Stimulated activated CD4-positive, alpha-beta T cell treated with anti-CD3 and anti-CD28 coated beads, Interleukin-1b, Interleukin-23, amount 100 ng/mL, for 4 hours (primary cell): Measurements from ENCODE around the gene FNDC3A.

Experiments
- DNase-seq, 2 donors: peaks; one replicate each; pipeline ENCODE4 v3.0.0-alpha.2; 2020; ENCODE audit warnings: low read depth in 2 of 2

FNDC3A gene, protein sequence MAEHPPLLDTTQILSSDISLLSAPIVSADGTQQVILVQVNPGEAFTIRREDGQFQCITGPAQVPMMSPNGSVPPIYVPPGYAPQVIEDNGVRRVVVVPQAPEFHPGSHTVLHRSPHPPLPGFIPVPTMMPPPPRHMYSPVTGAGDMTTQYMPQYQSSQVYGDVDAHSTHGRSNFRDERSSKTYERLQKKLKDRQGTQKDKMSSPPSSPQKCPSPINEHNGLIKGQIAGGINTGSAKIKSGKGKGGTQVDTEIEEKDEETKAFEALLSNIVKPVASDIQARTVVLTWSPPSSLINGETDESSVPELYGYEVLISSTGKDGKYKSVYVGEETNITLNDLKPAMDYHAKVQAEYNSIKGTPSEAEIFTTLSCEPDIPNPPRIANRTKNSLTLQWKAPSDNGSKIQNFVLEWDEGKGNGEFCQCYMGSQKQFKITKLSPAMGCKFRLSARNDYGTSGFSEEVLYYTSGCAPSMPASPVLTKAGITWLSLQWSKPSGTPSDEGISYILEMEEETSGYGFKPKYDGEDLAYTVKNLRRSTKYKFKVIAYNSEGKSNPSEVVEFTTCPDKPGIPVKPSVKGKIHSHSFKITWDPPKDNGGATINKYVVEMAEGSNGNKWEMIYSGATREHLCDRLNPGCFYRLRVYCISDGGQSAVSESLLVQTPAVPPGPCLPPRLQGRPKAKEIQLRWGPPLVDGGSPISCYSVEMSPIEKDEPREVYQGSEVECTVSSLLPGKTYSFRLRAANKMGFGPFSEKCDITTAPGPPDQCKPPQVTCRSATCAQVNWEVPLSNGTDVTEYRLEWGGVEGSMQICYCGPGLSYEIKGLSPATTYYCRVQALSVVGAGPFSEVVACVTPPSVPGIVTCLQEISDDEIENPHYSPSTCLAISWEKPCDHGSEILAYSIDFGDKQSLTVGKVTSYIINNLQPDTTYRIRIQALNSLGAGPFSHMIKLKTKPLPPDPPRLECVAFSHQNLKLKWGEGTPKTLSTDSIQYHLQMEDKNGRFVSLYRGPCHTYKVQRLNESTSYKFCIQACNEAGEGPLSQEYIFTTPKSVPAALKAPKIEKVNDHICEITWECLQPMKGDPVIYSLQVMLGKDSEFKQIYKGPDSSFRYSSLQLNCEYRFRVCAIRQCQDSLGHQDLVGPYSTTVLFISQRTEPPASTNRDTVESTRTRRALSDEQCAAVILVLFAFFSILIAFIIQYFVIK

DNA sequence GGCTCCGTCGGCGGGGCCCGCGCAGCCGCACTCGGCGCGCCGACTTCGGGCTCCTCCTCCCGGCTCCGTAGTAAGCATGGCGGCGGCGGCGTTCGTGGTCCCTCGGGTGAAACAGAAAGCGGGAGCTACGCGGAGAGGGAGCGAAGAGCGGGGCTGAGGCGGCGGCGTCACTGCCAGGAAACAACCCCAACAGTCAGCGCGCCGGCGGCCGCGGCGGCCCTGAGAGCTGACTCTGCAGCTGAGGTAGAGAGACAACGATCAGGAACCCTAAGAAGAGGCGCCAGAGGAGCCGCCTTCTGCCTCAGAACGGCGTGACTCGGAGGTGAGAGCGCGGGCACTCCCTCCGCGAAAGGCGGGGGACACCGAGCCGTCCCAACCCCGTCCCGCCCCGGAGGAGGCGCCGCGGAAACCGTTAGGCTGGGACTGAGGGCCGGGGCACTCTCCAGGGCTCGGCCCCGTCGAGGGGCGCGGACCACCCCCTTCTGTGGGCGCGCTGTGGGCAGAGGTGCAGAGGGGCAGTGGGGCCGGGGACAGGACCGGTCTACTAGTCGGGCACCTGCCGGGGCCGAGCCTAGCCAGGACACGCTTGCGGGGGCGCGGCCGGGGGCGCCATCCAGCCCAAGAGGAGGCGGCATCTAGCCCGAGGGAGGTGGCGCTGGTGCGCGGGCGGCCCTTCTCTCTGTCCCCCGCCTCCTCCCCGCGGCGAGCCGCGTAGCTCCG lies at the start of gene FNDC3A:
FNDC3A (plus strand) TSS at position 57 of the 720 bp plus-strand sequence. CDS start 30,279 bp downstream, outside the sequence.
- DNase-seq: peak; percentile 78 to 84

DNA sequence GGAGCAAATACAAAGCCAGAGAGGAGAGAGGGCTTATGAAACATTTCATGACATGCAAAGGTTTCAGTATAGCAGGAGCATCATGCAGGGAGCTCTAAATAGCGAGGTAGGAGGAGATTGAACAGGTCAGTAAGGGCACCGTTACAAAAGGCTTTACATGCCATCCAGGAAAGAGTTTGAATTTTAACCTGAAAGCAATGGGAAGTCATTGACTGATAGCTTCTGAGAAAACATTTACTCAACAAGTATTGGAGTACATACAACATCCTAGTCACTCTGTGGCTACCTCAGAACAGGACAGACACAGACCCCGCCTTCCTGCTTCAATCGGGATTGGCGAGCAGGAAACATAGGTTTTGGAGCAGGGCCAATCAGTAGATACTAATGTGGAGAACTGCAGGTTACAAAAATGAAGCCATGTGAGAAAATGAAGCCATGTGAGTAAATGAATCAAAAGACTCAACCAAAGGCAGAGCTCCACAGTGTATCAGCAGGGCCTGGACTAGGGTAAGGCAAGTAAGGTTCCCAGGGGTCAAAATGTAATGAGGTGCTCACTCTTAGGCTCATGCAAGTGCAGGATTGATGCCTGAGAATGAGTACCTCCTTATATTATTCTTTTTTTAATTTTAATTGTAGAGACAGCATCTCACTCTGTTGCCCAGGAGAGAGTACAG lies 46.8 kb upstream of the FNDC3A start:
- DNase-seq: no peak

DNA sequence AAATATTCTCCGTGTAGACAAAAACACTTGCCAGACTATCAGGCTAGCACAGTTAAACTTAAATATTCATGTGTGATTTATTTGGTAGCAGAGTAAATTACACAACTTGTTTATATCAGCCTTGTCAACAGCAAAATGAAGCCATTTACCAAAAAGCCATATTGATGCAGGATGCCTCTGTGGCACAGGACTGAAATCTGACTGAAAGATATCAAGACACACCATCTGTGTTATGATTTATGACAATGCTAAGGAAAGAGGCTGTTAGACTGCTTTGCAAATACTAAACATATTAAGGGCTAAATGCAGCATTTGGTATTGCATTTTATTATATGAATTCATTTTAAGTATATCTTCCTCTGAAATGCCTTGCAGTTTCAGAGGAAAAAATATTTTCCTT lies 44.8 kb upstream of the FNDC3A start:
- DNase-seq: no peak

DNA sequence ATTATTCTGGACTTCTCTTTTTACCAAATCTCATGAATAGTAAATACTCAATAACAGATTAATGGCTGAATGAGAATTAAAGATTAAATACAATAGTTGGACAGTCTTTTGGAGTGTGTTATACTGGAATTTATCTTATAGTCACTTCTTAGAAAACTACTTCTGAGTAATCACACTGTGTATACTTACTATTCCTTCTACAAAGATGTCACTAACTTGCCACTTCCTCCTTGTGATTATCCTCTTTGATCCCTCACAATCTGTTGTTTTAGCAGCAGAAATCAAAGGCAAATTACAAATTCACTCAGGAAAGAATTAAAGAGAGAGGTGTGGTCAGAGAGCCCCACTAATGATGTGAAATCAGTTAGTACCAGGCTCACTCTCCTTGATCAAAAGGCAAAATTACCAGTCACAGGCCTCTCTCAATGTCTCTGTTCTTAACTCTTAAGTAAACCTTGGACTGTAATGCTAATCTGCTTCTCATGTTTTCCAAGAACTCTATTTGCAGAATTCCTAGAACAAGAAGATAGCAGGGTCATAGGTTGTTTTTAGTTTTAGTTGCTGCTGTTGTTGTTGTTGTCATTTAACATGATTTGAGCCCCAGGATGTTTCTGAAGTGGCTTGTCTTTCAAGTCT lies 37.3 kb upstream of the FNDC3A start:
- DNase-seq: no peak

DNA sequence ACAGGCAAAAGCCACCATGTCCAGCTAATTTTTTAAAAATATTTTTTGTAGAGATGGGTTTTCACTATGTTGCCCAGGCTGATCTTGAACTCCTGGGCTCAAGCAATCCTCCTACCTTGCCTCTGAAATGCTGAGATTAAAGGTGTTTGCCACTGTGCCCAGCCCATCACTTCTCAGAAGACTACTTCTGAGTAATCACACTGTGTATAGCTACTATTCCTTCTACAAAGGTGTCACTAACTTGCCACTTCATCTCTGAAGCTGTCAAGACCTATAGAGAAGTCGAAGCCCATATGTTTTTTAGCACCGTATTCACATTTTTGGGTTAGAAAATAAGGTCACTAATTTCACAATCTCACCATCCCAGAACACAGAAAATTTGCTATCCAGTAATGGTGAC lies 36.0 kb upstream of the FNDC3A start:
- DNase-seq: no peak

DNA sequence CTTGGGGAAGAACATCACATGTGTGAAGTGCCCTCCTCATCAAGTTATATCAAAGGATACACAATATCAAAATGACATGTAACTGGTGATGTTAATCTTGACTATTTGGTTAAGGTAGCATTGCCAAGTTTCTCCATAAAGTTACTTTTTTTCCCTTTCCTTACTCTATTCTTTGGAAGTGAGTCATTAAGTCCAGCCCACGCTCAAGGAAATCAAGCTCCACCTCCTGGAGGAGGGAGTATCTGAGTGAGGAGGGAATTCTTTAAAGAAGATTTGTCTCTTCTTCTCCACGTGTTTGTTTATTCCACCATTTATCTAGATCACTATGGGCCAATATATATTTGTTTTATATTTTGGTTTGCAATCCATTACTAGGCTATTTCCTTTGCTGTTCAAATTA lies 33.6 kb upstream of the FNDC3A start:
- no peak for DNase-seq

DNA sequence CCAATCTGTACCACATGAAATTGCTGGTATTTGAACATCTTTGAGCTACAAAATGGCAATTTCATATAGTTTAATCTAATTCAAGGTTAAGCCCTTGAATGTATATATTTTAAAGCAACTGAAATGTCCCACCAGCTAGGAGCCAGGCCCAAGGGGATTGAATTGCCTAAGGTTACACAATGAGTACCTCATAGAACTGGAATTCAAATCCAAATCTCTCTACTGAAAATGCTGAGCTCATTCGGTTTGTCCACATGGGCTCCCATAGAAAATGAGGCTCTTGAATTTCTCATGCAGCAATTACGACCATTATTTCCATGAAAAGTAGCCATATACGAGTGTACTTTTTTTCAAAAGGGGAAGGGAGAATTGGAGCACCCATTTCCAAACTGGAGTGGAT lies 31.5 kb upstream of the FNDC3A start:
- DNase-seq: no peak

DNA sequence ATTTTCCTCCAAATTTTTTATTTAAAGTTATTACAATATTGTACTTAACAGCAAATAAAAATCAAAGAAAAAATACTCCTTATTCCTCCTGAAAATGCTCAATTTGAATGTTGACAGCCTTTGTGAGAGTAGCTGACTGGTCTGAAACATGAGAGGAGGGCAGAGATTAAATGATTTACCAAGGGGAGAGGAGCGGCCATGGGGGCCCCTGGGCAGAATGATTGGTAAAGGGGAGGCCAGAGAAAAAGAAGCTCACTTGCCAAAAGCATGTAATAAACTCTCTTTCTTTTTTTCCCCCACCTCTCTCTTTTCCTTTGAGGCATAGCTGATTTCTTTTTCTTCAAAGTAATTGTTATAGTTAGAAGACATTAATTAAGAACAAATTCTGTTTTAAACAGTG lies 30.1 kb upstream of the FNDC3A start:
- DNase-seq: no peak

DNA sequence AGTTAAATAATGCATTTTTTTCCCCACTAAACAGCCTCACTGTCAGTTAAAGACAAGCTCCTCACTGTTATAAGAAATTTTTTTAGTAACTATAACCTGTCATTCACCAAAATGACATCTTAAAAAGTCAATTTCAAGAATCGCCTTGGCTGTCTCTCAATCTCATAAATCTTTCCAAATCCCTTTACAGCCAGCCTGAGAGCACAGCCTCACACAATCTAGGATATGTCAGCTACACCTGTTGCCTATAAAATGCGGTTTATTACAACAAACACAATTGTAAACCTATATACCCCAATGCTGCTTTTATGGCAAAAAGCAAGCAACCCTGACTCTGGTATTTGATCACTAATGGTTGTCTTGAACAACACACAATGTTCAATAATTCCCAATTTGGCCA lies 29.5 kb upstream of the FNDC3A start:
- DNase-seq: no peak

DNA sequence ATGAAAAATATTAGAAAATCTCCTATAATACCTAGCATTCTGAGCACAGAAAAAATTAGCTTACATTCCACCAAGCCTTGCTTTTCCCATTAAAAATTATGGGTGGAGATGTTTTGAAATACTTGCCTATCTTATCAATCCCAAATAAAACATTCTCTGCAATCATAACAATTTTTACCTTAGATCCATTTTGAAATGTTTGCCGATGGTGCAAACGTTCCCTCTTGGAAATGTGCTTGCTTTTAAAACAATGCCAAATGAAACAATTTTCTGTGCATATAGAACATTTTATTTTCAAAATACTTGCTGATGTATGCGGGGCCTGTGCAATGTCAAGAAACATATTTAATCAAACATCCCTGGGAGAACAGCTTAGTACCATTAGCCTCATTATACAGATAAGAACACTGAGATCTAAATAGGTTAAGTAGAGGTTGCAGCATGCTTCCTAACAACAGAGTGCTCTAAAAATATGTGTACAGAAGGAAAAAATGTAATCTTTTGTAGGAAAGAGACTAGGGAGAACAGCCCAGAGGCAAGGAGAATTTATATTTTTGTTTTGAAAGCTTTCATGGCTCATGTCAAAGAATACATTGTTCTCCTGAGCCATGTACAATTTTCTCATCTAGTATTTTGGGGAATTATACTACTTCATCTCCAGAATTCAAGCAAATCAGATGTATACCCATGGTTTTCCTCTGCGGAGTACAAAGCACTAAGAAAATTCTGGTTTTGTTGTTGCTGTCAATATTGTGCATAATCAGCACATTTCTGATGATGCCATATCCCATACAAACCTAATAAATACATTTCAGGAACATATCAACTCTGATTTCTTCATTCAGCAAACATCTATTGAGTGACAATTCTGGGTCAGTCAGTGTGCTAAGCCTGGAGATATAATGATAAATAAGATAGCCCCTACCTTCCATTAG lies 25.9 kb upstream of the FNDC3A start:
- no peak for DNase-seq

DNA sequence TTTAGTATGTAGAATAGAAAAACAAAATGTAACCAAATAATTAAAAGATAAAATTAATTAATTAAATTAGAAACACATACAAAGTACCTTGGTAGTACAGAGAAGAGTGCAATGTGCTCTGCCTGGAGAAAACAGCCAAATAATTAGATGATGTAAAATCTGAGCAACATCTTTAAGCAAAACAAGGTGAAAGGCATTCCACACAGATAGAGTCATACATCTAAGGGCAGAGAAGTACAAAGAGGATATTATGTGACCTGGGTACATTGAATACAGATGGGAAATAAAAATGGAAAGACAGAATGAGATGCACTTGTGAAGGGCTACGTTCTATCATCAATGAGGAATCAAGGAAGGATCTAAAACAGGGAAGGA lies 25.2 kb upstream of the FNDC3A start:
- DNase-seq: no peak

DNA sequence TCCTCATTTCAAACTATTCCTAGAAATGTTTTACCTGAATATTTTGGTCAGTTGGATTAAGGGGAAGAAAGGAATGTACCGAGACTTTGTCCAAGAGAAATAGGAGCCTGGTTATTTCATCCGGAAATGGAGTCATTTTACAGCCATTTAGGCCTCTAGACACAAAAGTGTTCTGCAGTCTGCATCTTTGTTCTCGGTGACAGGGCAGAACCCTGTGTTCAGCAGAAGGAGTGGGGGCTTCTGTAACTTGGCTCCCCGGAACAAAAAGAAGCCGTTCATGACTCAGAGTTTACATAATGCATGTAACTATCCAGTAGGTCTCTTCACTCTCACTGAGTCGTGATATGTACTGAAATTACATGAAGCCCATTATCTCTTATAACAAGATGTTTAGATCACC lies 21.6 kb upstream of the FNDC3A start:
- DNase-seq: no peak

DNA sequence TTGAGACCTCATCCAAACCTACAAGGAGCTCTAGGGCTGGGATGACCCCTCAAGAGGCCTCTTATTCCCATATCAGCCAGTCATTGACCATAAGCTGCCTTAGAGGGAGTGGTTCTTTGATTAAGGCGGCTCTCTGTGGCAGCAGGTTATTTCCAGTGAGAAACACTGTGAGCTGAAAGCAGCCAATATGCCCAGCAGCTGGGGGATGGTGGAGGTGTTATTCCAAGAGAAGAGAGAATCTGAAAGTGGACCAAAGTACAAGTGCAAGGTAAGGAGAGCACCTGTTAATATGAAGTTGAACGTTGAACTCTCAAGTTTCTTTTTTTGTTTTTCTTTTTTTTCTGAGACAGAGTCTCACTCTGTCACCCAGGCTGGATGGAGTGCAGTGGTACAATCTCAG lies 20.2 kb upstream of the FNDC3A start:
- DNase-seq: no peak

DNA sequence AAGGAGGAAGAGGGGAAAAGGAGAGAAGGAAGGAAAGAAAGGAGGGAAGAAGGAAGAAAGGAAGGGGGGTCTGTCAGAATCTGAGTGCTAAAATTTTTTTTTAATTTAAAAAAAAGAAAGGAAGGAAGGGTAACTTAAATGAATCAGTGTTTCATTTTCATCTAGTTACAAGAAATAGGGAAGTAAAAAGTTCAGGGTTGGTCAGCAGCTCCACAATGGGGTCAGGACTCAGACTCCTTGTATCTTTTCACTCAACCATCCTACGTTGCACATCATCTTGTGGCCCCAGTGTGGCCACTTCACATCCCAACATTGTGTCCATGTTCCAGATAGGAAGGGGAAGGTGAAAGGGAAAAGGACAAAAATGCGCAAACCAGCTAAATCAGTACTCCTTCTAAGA lies 14.3 kb upstream of the FNDC3A start:
- no peak for DNase-seq

DNA sequence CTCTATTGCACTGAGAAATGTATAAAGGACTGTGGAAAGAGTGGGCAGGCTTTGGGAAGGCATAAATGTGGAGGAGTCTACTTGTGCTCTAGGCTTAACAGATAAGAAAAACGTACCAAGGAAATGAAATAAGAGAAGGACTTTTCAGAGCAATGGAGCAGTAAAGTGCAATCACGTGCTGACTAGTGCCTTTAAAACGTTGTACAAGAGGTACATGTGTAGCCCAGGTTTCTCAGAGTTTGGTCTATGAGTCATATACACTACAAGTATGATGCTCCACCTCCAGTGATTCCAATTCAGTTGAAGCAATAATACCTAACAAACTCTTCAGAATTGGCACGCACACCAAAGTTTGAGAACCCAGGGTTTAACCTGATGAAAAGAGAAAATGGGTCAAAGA lies 13.4 kb upstream of the FNDC3A start:
- DNase-seq: no peak

DNA sequence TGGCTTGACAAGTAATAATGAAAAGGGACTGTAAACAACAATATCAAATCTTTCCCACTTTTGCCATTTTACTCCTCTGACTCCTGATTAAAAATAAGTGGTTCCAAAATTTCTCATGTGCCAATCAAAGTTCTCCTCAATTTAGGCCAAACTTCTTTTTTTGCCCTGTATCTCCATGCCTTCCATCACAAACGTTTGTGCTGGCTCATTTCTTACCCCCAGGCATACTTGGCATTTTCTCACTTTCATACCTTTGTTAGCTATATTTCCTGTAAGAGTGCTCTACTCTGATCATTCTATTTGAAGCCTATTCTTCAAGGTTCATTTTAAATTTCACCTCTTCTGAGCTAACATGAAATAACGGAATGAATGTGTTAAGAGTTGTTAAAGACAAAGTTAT lies 10.0 kb upstream of the FNDC3A start:
- DNase-seq: no peak

DNA sequence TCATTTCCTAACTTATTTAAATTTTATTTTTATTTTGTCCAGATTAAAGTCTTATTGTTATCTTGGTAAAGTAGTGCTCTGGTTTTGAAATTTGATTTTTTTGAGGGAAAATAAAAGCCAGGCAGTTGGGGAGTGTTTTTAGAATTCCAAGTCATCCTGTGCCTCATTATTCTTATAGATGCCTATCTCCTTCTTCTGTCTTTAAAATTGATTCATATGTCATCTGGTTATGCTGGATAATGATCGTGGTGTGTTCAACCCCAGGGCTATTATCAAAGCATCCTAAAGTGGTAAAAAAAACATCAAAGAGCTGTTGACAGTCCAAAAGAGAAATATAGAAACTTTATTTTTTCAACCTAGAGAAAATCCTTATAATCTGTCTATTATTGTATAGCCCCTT lies 6.0 kb upstream of the FNDC3A start:
- no peak for DNase-seq

DNA sequence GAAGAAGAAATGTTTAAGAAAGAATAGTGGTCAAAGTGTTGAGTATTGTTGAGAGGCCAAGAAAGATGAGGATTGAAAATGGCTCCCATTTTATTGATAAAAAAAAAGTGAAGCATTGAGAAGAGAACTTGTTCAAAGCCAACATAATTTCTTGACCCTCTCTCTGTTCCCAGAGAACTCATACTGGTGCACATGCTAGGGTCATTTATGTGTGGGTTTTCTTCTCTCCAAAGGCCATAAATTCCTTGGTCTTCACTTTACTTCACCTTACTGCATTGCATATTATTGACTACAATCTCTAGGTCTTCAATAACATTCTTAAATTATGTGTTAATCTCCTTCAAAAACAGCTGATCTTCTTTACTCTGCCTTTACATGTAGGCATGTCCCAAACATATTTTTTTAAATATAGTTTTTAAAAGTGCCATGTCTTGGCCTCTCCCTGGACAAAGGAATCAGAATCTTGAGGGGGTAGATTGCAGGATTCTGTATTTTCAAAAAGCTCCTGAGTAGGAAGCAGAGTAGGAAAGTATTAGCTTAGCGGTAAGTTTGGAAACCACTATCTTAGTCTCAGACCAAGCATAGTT lies 1.8 kb upstream of the FNDC3A start:
- DNase-seq: no peak
